Keratinocyte (primary cell): ENCODE measurements around the gene MYLIP. TPM values are rescaled to one million over a fixed set of nuclear protein-coding genes. Genes with fewer than 3 reads are reported as not detected.

Source experiments
- DNase-seq: peaks from one replicate; pipeline ENCODE4 v3.0.0-alpha.2; 2011; ENCODE audit warnings: low read depth, missing footprints, low spot score
- FAIRE-seq: peaks from 2 replicates; lab custom pipeline; 2011; peaks lifted over from hg19 to GRCh38; lab: Jason Lieb, UNC
- H2AFZ ChIP-seq: 2 replicates; pipeline ENCODE4 v1.6.0; 2012; ENCODE audit warnings: low read length, control low read depth, inconsistent platforms; ENCODE audit not compliant: control insufficient read depth
- H3K27ac ChIP-seq: 2 replicates; pipeline ENCODE4 v1.5.1; 2011; ENCODE audit warnings: low read length; ENCODE audit not compliant: control insufficient read depth, insufficient read depth
- H3K27me3 ChIP-seq: 3 replicates; pipeline ENCODE4 v1.6.0; 2011; ENCODE audit warnings: low read length; ENCODE audit not compliant: control insufficient read depth, insufficient read depth; ENCODE audit errors: extremely low read depth
- H3K36me3 ChIP-seq, 2 experiments: 2 replicates in 1 of 2; 3 replicates in 1 of 2; pipeline ENCODE4 v1.5.1; 2011; ENCODE audit warnings: low read length in 2 of 2, mild to moderate bottlenecking in 1 of 2; ENCODE audit not compliant: control insufficient read depth in 2 of 2, insufficient read depth in 2 of 2; ENCODE audit errors: extremely low read depth in 1 of 2
- H3K4me1 ChIP-seq: 3 replicates; pipeline ENCODE4 v1.5.1; 2011; ENCODE audit warnings: low read length; ENCODE audit not compliant: control insufficient read depth, insufficient read depth; ENCODE audit errors: extremely low read depth
- H3K4me2 ChIP-seq: 3 replicates; pipeline ENCODE4 v1.6.0; 2011; ENCODE audit warnings: low read depth, low read length; ENCODE audit not compliant: control insufficient read depth, insufficient read depth; ENCODE audit errors: extremely low read depth
- H3K4me3 ChIP-seq, 3 experiments: fragments of 200-600 bp in 1 of 3; sonication (generic) in 1 of 3; 2 replicates in 2 of 3; 3 replicates in 1 of 3; pipeline ENCODE4 v1.5.1; 2011 to 2016; ENCODE audit warnings: low read length in 3 of 3, mild to moderate bottlenecking in 3 of 3, control low read depth in 2 of 3, inconsistent platforms in 1 of 3, low read depth in 1 of 3, mixed read lengths in 1 of 3, mixed run types in 1 of 3, moderate library complexity in 1 of 3; ENCODE audit not compliant: control insufficient read depth in 2 of 3, insufficient read depth in 2 of 3; ENCODE audit errors: extremely low read depth in 1 of 3
- H3K79me2 ChIP-seq: 2 replicates; pipeline ENCODE4 v1.6.0; 2012; ENCODE audit warnings: low read length; ENCODE audit not compliant: control insufficient read depth, insufficient read depth
- H3K9ac ChIP-seq: 3 replicates; pipeline ENCODE4 v1.6.0; 2011; ENCODE audit warnings: low read length; ENCODE audit not compliant: control insufficient read depth, insufficient read depth; ENCODE audit errors: extremely low read depth
- H3K9me1 ChIP-seq: 3 replicates; pipeline ENCODE4 v1.6.0; 2011; ENCODE audit warnings: low read length; ENCODE audit not compliant: control insufficient read depth, insufficient read depth; ENCODE audit errors: extremely low read depth
- H3K9me3 ChIP-seq: 2 replicates; pipeline ENCODE4 v1.5.1; 2012; ENCODE audit warnings: low read depth, low read length; ENCODE audit not compliant: control insufficient read depth
- H4K20me1 ChIP-seq: 3 replicates; pipeline ENCODE4 v1.6.0; 2011; ENCODE audit warnings: low read length; ENCODE audit not compliant: control insufficient read depth, insufficient read depth; ENCODE audit errors: extremely low read depth
- EZH2 ChIP-seq: IDR thresholded peaks from one replicate; pipeline ENCODE4 v1.6.1; 2012; ENCODE audit warnings: inconsistent platforms, mild to moderate bottlenecking, low read length, moderate library complexity
- dilution Hi-C: fragments of 300-500 bp; cut with MboI; formaldehyde crosslinking; loops from one replicate; pipeline ENCODE4 v1.7.0; 2020; ENCODE audit warnings: low sequenced_read_pairs; ENCODE audit not compliant: extremely low pct_ligation_motif_present
- polyA plus RNA-seq, 5 experiments: library from polyadenylated mRNA; depleted of rRNA in 3 of 5; stranded (reverse) in 3 of 5; stranded (forward) in 1 of 5; unstranded in 1 of 5; fragments of >200 nt; gene quantifications; 1 replicate in 1 of 5; 2 replicates in 3 of 5; 3 replicates in 1 of 5; pipeline versions ENCODE4 v1.2.1 to v1.2.3, GENCODE V29; 2011 to 2012; ENCODE audit warnings: missing spikeins in 2 of 5, low read depth in 1 of 5, low replicate concordance in 1 of 5
- TF ChIP-seq, protein P1 (sequence below), 3 experiments: IDR thresholded peaks in 1 of 3; conservative IDR thresholded peaks in 1 of 3; optimal IDR thresholded peaks in 1 of 3; 2 replicates in 2 of 3; 3 replicates in 1 of 3; pipeline versions ENCODE3 to v1.5.1; 2011; ENCODE audit warnings: low read length in 3 of 3, mild to moderate bottlenecking in 3 of 3, moderate library complexity in 2 of 3, control low read depth in 1 of 3, inconsistent platforms in 1 of 3; ENCODE audit not compliant: insufficient read depth in 2 of 3; ENCODE audit errors: extremely low read depth in 1 of 3

MYLIP gene
- polyA plus RNA-seq, 1 donor (not counting 4 experiments of a cell fraction or from before 2014, with no cell fraction given) = 5.8 TPM

DNA sequence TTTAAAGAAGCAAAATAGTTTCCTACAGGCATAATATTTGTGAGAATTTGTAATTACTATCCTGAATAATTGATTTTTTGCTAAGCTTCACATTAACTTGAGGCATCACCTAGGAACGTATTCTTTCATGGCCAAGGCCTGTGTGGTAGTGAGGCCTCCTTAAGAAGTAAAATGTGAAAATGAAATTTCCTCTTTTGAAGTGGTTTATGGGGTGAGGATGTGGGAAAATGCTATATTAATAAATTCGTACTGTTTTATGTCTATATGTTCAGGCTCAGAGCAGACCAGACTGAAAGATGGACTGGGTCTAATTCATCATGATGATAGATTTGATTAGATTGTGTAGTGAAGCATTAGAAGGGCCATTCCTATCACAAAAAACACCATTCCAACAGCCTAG, 33.1 kb downstream of the MYLIP start:
- H3K36me3 ChIP-seq = no peaks in the 10 kb centered on the region
- H4K20me1 ChIP-seq = no peaks in the 10 kb centered on the region
- FAIRE-seq = no peak
- no peak for TF ChIP-seq EZH2
- TF ChIP-seq, protein P1, sequence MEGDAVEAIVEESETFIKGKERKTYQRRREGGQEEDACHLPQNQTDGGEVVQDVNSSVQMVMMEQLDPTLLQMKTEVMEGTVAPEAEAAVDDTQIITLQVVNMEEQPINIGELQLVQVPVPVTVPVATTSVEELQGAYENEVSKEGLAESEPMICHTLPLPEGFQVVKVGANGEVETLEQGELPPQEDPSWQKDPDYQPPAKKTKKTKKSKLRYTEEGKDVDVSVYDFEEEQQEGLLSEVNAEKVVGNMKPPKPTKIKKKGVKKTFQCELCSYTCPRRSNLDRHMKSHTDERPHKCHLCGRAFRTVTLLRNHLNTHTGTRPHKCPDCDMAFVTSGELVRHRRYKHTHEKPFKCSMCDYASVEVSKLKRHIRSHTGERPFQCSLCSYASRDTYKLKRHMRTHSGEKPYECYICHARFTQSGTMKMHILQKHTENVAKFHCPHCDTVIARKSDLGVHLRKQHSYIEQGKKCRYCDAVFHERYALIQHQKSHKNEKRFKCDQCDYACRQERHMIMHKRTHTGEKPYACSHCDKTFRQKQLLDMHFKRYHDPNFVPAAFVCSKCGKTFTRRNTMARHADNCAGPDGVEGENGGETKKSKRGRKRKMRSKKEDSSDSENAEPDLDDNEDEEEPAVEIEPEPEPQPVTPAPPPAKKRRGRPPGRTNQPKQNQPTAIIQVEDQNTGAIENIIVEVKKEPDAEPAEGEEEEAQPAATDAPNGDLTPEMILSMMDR (optimal IDR thresholded peaks at IDR 0.05 in 1 of 3, IDR thresholded peaks at IDR 0.05 in 1 of 3, conservative IDR thresholded peaks at IDR 0.05 in 1 of 3; ENCODE audit: extremely low read depth in 1 of 3, insufficient read depth in 2 of 3, low read length in 3 of 3) = no peak
- peaks cover 6% of the 10 kb centered on the region for H3K27me3 ChIP-seq
- DNase-seq = no peak
- no peaks in the 10 kb centered on the region for H3K79me2 ChIP-seq
- H3K4me2 ChIP-seq = no peak overlapping the region
- no peak overlapping the region for H2AFZ ChIP-seq
- no peaks in the 10 kb centered on the region for H3K9me1 ChIP-seq
- dilution Hi-C loops = no loop called here
- peaks cover 12% of the 10 kb centered on the region for H3K4me1 ChIP-seq
- no peak overlapping the region for H3K4me3 ChIP-seq
- H3K27ac ChIP-seq = no peak overlapping the region
- no peaks in the 10 kb centered on the region for H3K9me3 ChIP-seq
- no peak overlapping the region for H3K9ac ChIP-seq

DNA sequence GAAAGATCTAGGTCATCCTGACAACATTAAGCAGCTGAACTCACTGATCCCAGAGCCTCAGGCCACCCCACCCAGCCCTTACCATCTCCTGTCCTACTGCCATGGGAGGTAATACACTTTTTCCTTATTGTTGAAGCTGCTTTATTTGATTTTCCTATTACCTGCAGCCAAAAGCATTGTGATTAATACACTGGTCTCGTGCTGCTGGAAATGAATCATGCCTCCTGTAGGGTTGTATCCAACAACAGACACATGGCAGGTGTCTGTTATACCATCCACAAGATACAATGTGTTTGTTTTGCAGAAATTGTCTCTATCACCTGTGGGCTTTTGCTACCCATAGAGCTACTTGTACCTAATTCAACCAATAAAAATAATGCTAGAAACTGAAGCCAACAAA, 34.2 kb downstream of the MYLIP start:
- no peak for FAIRE-seq
- TF ChIP-seq, protein P1 (optimal IDR thresholded peaks at IDR 0.05 in 1 of 3, IDR thresholded peaks at IDR 0.05 in 1 of 3, conservative IDR thresholded peaks at IDR 0.05 in 1 of 3; ENCODE audit: extremely low read depth in 1 of 3, insufficient read depth in 2 of 3, low read length in 3 of 3) = no peak
- no peak for TF ChIP-seq EZH2
- H2AFZ ChIP-seq = no peak overlapping the region
- DNase-seq = no peak
- H3K27me3 ChIP-seq = peaks cover 8% of the 10 kb centered on the region
- no peak overlapping the region for H3K9ac ChIP-seq
- no peaks in the 10 kb centered on the region for H3K9me1 ChIP-seq
- no peaks in the 10 kb centered on the region for H3K9me3 ChIP-seq
- dilution Hi-C loops = no loop called here
- no peaks in the 10 kb centered on the region for H3K36me3 ChIP-seq
- no peaks in the 10 kb centered on the region for H3K79me2 ChIP-seq
- no peak overlapping the region for H3K4me3 ChIP-seq
- no peak overlapping the region for H3K27ac ChIP-seq
- H3K4me1 ChIP-seq = peaks cover 12% of the 10 kb centered on the region
- no peaks in the 10 kb centered on the region for H4K20me1 ChIP-seq
- no peak overlapping the region for H3K4me2 ChIP-seq
